ENCODE data around the gene AKAP13.

AKAP13 gene

GRCh38 chr15:85749261-85750151 is 369.1 kb downstream of the AKAP13 start:
- DNase-seq, result no peak

DNA sequence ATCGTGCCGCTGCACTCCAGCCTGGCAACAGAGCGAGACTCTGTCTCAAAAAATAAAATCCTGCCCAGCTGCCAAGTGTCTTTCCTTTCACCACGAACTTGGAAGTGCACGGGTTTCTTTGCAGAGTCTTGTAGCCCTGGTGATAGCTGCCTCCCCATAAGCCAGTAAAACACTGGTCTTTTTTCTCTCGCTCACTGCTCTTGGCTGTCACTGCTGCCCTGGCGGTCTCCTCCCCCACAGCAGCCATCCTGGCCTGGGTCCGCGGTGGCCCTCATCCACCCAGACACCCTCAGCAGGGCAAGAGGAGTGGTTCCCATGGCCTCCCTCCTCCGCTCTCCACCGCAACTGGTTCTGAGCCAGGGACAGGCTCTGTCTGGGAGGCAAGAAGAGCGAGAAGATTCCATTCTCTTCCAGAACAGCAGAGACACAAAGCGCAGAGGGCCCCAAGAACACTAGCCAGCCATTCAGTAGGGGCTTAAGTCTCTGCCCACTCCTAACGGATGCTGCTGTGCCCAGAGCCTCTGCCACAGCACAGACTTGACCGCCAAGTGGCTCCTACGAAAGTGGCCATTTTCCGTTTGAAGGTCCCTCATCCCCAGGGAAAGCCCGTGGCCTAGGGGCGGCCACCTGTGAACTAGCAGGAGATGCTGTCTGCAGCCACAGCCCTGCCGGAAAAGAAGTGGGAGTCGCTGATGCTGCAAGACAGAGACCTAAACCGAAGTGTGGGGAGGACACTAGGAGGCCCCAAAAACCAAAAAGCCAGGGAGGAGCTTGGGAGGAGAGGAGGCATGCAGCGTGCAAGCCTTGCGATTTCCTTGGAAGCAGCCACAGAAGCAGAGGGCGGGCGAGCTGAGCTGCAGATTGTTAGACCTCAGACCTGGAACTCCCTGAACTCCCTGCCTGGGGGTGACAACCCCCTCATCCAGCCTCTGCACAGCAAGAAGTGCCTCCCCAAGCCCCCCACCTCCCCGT is 370.2 kb downstream of the AKAP13 start:
- no peak for DNase-seq

- no peak for DNase-seq
Measured at GRCh38 chr15:85751291-85752123, 371.1 kb downstream of the AKAP13 start.

DNA sequence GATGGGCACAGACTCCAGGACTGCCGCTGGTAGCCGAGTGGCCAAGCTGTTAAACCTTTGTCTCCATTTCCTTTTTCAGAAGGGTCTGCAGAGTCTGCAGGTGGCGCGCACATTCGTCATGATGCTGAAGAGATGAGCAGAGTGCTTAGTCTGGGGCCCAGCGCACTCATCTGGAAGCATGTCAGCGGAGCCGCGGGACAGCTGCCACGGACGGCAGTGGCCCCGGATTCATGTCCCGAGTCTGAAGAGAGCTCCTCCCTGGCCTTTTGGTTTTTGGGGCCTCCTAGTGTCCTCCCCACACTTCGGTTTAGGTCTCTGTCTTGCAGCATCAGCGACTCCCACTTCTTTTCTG is 371.7 kb downstream of the AKAP13 start:
- DNase-seq, result no peak

DNA sequence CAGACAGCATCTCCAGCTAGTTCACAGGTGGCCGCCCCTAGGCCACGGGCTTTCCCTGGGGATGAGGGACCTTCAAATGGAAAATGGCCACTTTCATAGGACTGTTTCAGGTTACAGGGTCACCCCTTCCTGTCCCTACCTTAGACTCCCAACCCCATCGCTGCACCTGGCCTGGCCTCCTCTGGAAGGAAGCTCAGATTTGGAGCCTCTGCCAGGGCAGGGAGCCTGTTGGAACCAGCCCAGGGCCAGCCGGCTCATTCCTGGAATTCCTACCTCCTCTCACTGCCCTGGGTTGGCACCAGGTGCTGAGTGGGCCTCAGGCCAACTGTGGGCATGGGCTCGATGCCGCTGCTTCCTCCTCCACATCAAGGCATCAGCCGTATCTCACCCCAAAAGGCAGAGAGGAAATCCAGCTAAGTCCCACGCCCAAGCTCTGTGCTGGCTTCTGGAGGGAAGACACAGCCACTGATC is 372.1 kb downstream of the AKAP13 start:
- no peak for DNase-seq

DNA sequence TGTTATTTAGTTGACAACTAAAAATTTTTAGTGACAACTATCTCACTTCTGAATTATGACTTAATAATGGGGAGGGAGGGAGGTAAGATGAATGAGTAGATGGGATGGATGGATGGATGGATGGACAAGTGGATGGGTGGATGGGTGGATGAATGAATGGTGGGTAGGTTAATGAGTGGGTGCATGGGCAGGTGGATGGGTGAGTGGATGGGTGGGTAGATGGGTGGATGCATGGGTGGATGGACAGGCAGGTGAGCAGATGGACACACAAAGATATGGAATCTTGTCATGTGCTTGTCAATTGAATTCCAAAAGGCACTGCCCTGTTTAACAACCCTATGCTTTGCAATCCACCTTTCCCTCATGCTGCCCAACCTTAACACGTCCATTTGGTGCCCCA is 372.9 kb downstream of the AKAP13 start:
- no peak for DNase-seq

- DNase-seq, result no peak
Measured at GRCh38 chr15:85753791-85754452, 373.5 kb downstream of the AKAP13 start.

GRCh38 chr15:85754989-85755388 is 374.6 kb downstream of the AKAP13 start:
- no peak for DNase-seq

DNA sequence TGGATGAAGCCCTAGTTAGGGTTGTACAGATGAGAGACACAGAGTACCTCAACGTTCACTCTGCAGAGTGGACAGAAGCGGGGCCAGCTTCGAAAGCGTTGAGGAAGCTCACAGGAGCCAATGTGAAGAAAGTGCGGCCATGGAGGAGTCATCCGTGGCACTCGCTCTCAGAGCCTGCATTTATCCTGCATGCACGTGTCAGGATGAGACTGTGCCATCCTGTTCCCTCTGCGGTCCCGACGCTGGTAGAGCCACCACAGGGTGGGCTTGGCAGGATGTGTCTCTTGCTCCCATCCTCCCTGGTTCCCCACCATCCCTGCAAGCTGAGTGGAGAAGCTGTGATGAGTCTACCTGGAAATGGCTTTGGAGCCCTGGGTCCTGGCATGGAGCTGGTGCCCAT is 375.1 kb downstream of the AKAP13 start:
- DNase-seq, result no peak

GRCh38 chr15:85755942-85756341 is 375.5 kb downstream of the AKAP13 start:
- no peak for DNase-seq

- DNase-seq, result no peak
Measured at GRCh38 chr15:85756411-85757072, 376.1 kb downstream of the AKAP13 start.

DNA sequence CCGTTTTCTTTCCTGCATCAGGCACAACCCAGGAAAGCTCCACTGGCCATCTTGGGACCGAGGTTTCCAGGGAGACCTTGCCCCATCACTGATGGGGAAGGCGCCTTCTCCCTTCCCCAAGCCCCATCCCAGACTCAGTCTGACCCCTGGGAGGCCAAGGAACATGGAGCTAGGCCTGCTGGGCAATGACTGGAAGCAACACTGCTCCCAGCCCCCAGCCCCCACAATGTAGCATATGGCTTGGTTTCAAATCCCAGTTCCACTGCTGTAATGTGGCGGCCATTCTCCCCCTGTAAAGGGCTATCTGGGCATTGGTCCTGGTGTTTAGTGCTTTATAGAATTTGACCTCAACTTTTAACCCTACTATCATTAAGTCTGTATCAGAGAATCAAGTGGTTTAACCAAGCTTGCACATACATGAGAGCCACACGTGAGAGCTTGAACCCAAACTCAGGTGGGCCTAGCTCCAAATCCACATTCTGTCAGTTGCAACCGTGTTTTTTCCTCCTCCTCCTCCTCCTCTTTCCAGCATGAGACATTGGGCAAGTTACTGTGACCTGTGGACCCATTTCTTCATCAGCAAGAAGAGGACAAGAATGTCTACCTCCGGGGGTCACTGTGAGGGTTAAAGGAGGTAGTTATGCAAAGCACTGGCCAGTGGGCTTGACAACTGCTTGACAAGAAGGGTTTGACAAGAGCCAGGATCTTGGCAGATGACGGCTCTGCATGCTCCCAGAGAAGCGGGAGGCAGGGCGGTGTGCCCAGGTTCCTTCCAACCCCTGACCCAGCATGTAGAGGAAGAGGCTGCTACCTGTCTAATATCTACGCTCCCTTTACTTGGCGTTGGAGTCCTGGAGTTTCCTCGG is 376.9 kb downstream of the AKAP13 start:
- DNase-seq, result no peak

DNA sequence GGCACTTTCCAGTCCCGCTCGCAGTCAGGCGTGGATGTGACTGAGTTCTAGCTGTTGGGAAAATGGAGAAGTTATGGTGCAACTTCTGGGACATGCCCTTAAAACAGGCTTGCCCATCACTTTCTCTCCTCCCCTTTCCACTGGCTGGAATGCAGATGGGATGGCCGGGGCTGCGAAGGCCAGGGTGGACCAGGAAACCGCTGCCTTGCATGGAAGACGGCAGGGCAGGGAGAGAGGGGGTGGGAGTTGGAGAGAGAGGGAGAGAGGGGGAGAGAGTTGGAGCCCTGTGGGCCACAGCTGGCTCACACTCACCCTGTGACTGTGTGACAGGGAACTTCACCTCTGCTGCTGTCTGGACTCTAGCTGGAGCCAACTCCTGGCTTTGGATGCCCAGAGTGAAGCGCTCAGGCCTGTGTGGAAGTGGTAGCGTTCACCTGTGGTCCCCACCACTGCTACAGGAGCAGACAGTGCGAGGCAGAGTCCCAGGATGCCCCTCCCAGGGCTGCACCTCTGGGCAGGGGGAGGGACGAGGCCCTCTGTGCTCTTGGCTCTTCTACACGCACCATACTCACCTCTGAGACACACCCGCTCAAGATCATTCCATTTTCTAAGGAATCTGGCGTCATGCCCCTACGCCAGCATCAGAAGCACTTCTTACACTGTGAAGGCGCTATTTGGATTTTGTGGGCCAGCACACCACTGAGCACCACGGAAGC is 377.7 kb downstream of the AKAP13 start:
- DNase-seq, result no peak

GRCh38 chr15:85758655-85758978 is 378.2 kb downstream of the AKAP13 start:
- no peak for DNase-seq

DNA sequence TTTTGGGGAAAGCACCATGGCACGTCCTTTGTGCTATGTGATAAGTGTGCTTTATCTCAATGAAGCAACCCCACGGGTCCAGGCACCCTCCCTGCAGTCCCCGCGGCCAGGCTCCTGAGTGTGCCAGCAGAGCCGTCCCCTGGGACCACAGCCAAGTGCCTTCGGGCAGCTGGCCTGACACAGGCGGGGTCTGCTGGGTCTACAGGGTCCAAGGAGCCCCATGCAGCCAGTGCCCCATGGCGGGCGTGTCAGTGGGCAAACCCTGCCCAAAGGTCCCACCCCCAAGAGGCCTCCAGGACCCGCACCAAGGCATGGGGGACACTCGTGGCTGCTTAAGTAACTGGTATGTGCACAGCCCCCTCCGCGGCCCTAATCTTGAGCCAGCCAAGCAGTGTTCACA is 379.0 kb downstream of the AKAP13 start:
- no peak for DNase-seq

GRCh38 chr15:85760049-85760448 is 379.6 kb downstream of the AKAP13 start:
- DNase-seq, result no peak

GRCh38 chr15:85760531-85761371 is 380.3 kb downstream of the AKAP13 start:
- DNase-seq, result no peak

- no peak for DNase-seq
Measured at GRCh38 chr15:85761635-85762034, 381.2 kb downstream of the AKAP13 start.
